Hepatocyte (in vitro differentiated cells): ENCODE results near the gene AK1. TPM values are rescaled to one million over a fixed set of nuclear protein-coding genes. Genes with fewer than 3 reads are reported as not detected.

ENCODE experiments used
- DNase-seq: peaks from one replicate; pipeline ENCODE4 v3.0.0-alpha.2; 2016; ENCODE audit warnings: low spot score
- H2AFZ ChIP-seq: fragments of 200-600 bp; sonication (generic); 2 replicates; pipeline ENCODE4 v1.6.0; 2016; ENCODE audit warnings: antibody characterized with exemption, mild to moderate bottlenecking
- H3K27ac ChIP-seq: fragments of 200-600 bp; sonication (generic); 2 replicates; pipeline ENCODE4 v1.5.1; 2016; ENCODE audit warnings: mild to moderate bottlenecking
- H3K27me3 ChIP-seq: fragments of 200-600 bp; sonication (generic); 2 replicates; pipeline ENCODE4 v1.6.1; 2016
- H3K36me3 ChIP-seq: fragments of 200-600 bp; sonication (generic); replicated peaks from 2 replicates; pipeline ENCODE4 v1.5.1; 2016; ENCODE audit warnings: low read depth; ENCODE audit not compliant: insufficient read depth
- H3K4me1 ChIP-seq: fragments of 200-600 bp; sonication (generic); 2 replicates; pipeline ENCODE4 v1.5.1; 2016; ENCODE audit warnings: mild to moderate bottlenecking, moderate library complexity; ENCODE audit not compliant: insufficient read depth
- H3K4me2 ChIP-seq: fragments of 200-600 bp; sonication (generic); 2 replicates; pipeline ENCODE4 v1.6.0; 2016
- H3K4me3 ChIP-seq: fragments of 200-600 bp; sonication (generic); 2 replicates; pipeline ENCODE4 v1.5.1; 2016; ENCODE audit warnings: mild to moderate bottlenecking
- H3K79me2 ChIP-seq: fragments of 200-600 bp; sonication (generic); 2 replicates; pipeline ENCODE4 v1.6.0; 2017; ENCODE audit warnings: mild to moderate bottlenecking
- H3K9me2 ChIP-seq: fragments of 200-600 bp; sonication (generic); replicated peaks from 2 replicates; pipeline ENCODE4 v1.6.0; 2017; ENCODE audit warnings: mild to moderate bottlenecking; ENCODE audit not compliant: insufficient read depth
- H3K9me3 ChIP-seq: fragments of 200-600 bp; sonication (generic); 2 replicates; pipeline ENCODE4 v1.5.1; 2016; ENCODE audit warnings: low read depth, mild to moderate bottlenecking
- H4K20me1 ChIP-seq: fragments of 200-600 bp; sonication (generic); 2 replicates; pipeline ENCODE4 v1.6.0; 2016; ENCODE audit warnings: mild to moderate bottlenecking; ENCODE audit not compliant: insufficient read depth, poor library complexity, severe bottlenecking
- EZH2 ChIP-seq: fragments of 200-600 bp; sonication (generic); IDR thresholded peaks from 2 replicates; pipeline ENCODE4 v1.6.1; 2016; ENCODE audit warnings: antibody characterized with exemption, mild to moderate bottlenecking, borderline replicate concordance
- EZH2phosphoT487 ChIP-seq: fragments of 200-600 bp; sonication (generic); IDR thresholded peaks from one replicate; pipeline ENCODE4 v1.6.1; 2018; ENCODE audit warnings: antibody characterized with exemption, mild to moderate bottlenecking, low read depth, moderate library complexity; ENCODE audit not compliant: unreplicated experiment, severe bottlenecking
- WGBS: methylation state at CpG from one replicate; pipeline ENCODE4 v1.1.6; 2016; ENCODE audit warnings: low lambda C conversion rate; ENCODE audit errors: missing lambda C conversion rate; 5-methylcytosine and 5-hydroxymethylcytosine counted together
- polyA plus RNA-seq: library from polyadenylated mRNA; unstranded; fragments of >200 nt; fragmentation: Nextera tagmentation; extraction: Ambion mirVana; gene quantifications from 2 replicates; pipeline ENCODE4 v1.2.1, GENCODE V29; 2016
- total RNA-seq: library from RNA; depleted of rRNA; stranded (reverse); fragments of >200 nt; gene quantifications from 2 replicates; pipeline ENCODE4 v1.2.3, GENCODE V29; 2014
- TF ChIP-seq, protein P1 (sequence below): fragments of 200-600 bp; sonication (generic); IDR thresholded peaks from 2 replicates; pipeline ENCODE4 v1.5.1; 2016; ENCODE audit warnings: antibody characterized with exemption, mild to moderate bottlenecking; ENCODE audit not compliant: poor library complexity

Gene AK1
- total and polyA plus RNA-seq, 2 experiments from 2014 or later = 28.3 to 91.3 TPM

- no peak overlapping the region for H2AFZ ChIP-seq
- no peaks in the 10 kb centered on the region for H4K20me1 ChIP-seq
- H3K36me3 ChIP-seq = no peaks in the 10 kb centered on the region
- no peaks in the 10 kb centered on the region for H3K9me2 ChIP-seq
- H3K79me2 ChIP-seq = no peaks in the 10 kb centered on the region
- H3K27ac ChIP-seq = no peak overlapping the region
- DNase-seq = no peak
- no peak overlapping the region for H3K4me2 ChIP-seq
- H3K4me3 ChIP-seq = no peak overlapping the region
- H3K27me3 ChIP-seq = peaks cover 46% of the 10 kb centered on the region
- WGBS = 90% methylated on average over 22 of the region's 22 CpGs
- peaks cover 16% of the 10 kb centered on the region for H3K4me1 ChIP-seq
- TF ChIP-seq EZH2 (no peak), EZH2phosphoT487 (no peak)
- TF ChIP-seq, protein P1, sequence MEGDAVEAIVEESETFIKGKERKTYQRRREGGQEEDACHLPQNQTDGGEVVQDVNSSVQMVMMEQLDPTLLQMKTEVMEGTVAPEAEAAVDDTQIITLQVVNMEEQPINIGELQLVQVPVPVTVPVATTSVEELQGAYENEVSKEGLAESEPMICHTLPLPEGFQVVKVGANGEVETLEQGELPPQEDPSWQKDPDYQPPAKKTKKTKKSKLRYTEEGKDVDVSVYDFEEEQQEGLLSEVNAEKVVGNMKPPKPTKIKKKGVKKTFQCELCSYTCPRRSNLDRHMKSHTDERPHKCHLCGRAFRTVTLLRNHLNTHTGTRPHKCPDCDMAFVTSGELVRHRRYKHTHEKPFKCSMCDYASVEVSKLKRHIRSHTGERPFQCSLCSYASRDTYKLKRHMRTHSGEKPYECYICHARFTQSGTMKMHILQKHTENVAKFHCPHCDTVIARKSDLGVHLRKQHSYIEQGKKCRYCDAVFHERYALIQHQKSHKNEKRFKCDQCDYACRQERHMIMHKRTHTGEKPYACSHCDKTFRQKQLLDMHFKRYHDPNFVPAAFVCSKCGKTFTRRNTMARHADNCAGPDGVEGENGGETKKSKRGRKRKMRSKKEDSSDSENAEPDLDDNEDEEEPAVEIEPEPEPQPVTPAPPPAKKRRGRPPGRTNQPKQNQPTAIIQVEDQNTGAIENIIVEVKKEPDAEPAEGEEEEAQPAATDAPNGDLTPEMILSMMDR = no peak
- no peaks in the 10 kb centered on the region for H3K9me3 ChIP-seq
Measured at GRCh38 chr9:127924736-127925444, 47.4 kb upstream of the AK1 start.

DNA sequence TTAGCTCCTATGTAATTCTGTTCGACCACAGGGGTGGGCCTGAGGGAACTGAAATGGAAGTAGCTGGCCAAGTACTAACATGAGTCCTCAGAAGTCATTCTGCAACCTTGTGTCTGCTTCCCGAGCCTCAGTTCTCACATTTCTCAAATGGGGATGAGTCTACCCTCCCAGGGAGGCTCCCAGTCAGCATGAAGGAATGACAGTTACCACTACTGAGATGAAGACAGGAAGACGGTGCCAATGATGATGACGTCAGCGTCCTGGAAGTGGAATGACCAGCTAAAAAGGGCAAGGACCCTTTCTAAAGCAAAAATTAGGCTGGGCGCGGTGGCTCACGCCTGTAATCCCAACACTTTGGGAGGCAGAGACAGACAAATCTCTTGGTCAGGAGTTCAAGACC lies 46.3 kb upstream of the AK1 start:
- Histone ChIP-seq H3K9me2 (no peaks in the 10 kb centered on the region), H3K27me3 (peaks cover 36% of the 10 kb centered on the region), H3K4me1 (peaks cover 16% of the 10 kb centered on the region), H2AFZ (no peak overlapping the region), H3K27ac (no peak overlapping the region), H4K20me1 (no peaks in the 10 kb centered on the region), H3K36me3 (no peaks in the 10 kb centered on the region), H3K9me3 (no peaks in the 10 kb centered on the region), H3K4me2 (no peak overlapping the region), H3K4me3 (no peak overlapping the region), H3K79me2 (no peaks in the 10 kb centered on the region)
- TF ChIP-seq EZH2phosphoT487 (no peak), EZH2 (no peak)
- TF ChIP-seq, protein P1 = no peak
- DNase-seq = no peak
- 89% methylated on average over 8 of the region's 8 CpGs for WGBS

GRCh38 chr9:127923046-127923445 lies 45.6 kb upstream of the AK1 start:
- H3K27me3 ChIP-seq = peaks cover 29% of the 10 kb centered on the region
- no peaks in the 10 kb centered on the region for H3K36me3 ChIP-seq
- H3K4me2 ChIP-seq = no peak overlapping the region
- no peaks in the 10 kb centered on the region for H3K9me2 ChIP-seq
- TF ChIP-seq EZH2phosphoT487 (no peak), EZH2 (no peak)
- TF ChIP-seq, protein P1 = no peak
- DNase-seq = no peak
- no peaks in the 10 kb centered on the region for H3K79me2 ChIP-seq
- 60% methylated on average over 6 of the region's 6 CpGs for WGBS
- H3K4me3 ChIP-seq = no peak overlapping the region
- peaks cover 15% of the 10 kb centered on the region for H3K4me1 ChIP-seq
- no peak overlapping the region for H2AFZ ChIP-seq
- H3K27ac ChIP-seq = no peak overlapping the region
- H3K9me3 ChIP-seq = no peaks in the 10 kb centered on the region
- H4K20me1 ChIP-seq = no peaks in the 10 kb centered on the region
